Stimulated activated CD8-positive, alpha-beta memory T cell treated with anti-CD3 and anti-CD28 coated beads, Interleukin-15, amount 100 ng/mL, for 48 hours (primary cell): ENCODE results near the gene RSAD2.
"Not testable (repeated sequence)": the region's sequence is repeated elsewhere in the genome, so short reads cannot be mapped to it uniquely, and the experiment has no call there.

Source experiments
- DNase-seq, 2 donors: peaks; one replicate each; pipeline ENCODE4 v3.0.0-alpha.2; 2020; ENCODE audit warnings: low read depth in 2 of 2

RSAD2 gene

GRCh38 chr2:6864231-6864754 lies 13.3 kb upstream of the RSAD2 start:
- DNase-seq = no peak

GRCh38 chr2:6864923-6865345 lies 12.6 kb upstream of the RSAD2 start:
- peak in 1 of 2 donors; percentile 5 for DNase-seq

DNA sequence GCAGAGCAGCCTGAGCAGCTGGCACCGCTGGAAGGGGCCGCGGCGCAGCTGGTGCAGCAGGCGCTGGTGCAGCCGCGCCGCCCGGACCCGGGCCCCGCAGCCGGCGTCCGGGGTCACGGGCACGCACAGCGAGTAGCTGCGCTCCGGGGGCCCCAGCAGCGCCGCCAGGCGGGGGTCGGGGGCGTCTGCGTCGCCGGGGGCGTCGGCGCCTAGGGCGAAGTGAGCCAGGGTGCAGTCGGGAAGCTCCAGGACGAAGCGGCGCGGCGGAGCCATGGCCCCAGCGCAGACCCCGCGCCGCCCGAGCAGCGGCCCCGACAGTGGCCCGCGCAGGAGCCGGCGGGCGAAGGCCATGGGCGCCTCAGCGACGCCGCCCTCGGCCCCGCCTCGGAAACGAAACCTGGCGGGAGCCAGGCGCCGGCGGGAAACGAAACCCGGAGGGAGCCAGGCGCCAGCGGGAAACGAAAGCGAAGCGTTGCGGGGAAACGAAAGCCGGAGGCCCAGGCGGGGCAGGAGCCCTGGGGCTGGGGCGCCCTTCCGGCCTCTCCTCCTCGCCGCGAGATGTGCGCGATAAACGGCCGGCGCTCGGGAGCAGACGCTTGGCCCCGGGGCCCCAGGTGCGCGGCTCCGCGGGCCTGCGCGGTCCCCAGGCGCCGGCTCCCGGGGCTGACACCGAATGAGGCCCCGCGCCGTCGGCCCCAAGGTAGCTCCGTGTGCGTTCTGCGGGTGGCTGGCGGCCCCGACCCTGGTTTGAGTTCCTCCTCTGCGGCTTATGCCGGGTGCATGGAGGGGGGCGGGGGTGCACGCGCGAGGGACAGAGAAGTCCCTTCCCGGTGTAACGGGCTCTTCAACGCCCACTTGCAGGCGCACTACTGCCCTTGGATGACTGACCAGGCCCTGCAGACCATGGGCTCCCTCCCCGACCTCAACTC lies 12.0 kb upstream of the RSAD2 start, which contains the start of gene CMPK2:
Gene CMPK2, minus strand, starts transcription at position 562 of the 929 bp plus-strand sequence. Its CDS starts 211 bp downstream, at position 351.
- peak; percentile 63 to 65 for DNase-seq

GRCh38 chr2:6866275-6866671 lies 11.3 kb upstream of the RSAD2 start:
- DNase-seq = no peak

- DNase-seq = no peak
Observed at GRCh38 chr2:6866982-6867381, 10.6 kb upstream of the RSAD2 start.

- DNase-seq = no peak
Observed at GRCh38 chr2:6872394-6872793, 5.2 kb upstream of the RSAD2 start.

GRCh38 chr2:6874032-6874431 lies 3.5 kb upstream of the RSAD2 start:
- no peak for DNase-seq

DNA sequence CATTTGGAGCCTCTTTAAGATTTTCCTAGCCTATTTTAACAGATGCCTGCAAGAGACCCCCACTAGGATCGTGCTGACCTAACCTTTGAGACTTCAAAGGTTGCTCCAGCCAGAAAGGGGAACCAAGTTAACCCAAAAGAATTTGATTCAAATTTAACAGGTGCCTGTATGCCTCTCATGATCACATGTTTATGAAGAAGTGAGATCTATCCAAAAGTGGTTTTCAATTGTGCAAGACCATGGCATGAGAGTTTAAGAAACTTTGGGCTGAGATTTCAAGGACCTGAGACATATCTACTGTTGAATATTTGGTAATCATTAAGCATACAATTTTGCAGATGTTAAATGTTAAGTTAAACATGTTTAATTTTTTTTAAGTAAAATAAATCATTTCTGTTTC lies 1.3 kb upstream of the RSAD2 start:
- no peak for DNase-seq

DNA sequence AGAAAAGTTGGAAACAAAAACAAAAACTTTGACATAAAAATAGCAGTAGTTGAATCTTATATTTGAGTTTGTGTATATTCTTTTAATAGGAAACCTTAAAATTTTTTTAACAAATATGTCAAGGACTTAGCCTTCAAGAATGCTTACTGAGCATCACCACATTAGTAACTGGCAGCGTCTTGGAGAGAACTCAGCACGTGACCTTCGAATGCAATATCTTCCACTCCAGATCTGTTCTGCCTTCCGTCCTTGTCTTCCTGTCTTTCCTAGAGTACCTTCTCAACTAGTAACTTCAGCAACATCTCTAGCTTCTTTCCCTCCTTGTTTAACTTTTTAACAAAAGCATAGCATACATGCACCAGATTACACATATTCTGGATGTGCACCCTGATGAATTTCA lies 972 bp downstream of the RSAD2 start:
- DNase-seq = no peak

GRCh38 chr2:6879011-6879410 lies 1.4 kb downstream of the RSAD2 start:
- no peak for DNase-seq

DNA sequence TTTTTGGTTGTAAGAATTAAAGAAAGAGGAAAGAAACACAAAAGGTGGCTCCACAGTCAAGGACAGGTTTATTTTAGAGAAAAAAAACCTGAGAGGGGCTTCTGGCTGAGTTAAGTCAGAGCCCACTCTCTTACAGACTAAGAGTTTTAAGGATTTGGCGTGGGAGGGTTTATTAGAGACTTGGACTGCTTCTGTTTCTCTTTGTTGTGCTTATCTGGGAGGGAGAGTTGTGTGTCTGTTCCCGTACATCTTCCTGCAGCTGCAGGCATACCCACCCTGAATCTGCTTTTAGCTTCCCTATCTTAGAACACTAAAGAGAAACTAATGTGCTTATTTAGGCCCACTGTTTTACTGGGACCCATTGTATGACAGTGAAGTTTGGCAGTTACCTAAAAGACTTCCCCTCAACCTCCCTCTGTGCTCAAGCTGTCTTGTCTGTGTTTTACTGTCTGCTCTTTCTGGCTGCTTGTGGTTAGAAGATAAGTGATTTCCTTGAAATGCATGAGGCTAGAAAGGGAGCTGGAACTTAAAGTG lies 2.7 kb downstream of the RSAD2 start:
- no peak for DNase-seq

- no peak for DNase-seq
Observed at GRCh38 chr2:6881046-6881445, 3.5 kb downstream of the RSAD2 start.

- no peak for DNase-seq
Observed at GRCh38 chr2:6881516-6881915, 3.9 kb downstream of the RSAD2 start.

- no peak for DNase-seq
Observed at GRCh38 chr2:6883448-6884122, 6.0 kb downstream of the RSAD2 start.

GRCh38 chr2:6885551-6885950 lies 8.0 kb downstream of the RSAD2 start:
- DNase-seq = no peak

- DNase-seq = no peak
Observed at GRCh38 chr2:6885968-6886367, 8.4 kb downstream of the RSAD2 start.

DNA sequence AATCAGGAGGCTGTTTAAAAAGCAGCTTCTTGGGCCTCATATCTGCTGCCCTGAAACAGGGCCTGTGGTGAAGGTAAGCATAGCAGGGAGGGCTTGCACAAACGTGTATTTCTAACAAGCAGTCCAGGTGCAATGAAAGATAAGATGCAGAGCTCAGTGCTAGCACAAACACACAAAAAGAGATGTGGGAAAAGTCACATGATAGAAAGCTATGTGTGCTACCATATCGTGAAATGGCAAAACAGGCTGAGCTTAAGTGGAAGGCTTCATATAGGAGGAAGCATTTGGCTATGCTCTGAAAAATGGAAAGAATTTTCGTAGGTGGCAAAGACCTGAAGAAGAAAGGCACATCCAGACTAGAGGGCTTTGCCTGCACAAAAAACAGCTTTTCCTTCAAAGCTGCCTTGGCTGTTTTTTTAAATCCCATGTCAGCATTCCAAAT lies 10.2 kb downstream of the RSAD2 start:
- DNase-seq = no peak

DNA sequence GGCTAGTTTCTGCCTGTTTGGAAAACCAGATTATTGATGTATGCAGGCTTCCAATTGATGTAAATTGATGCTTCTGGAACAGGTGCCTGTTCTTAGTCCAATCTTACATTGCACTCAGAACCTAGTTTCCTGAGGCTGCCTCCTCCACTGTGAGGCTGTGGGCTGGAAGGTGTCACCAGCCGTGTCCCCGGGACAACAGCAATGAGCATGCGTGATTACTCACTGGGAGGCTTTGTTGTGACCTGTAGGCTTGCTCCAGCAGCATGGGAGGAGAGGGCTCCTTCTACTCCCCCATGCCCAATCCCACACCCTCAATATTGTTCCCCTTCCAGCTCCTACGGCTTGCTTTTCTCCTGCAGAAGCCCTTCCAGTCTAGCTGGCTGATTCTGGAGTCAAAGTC lies 11.1 kb downstream of the RSAD2 start:
- no peak for DNase-seq

- DNase-seq = no peak
Observed at GRCh38 chr2:6893876-6894482, 16.4 kb downstream of the RSAD2 start.

DNA sequence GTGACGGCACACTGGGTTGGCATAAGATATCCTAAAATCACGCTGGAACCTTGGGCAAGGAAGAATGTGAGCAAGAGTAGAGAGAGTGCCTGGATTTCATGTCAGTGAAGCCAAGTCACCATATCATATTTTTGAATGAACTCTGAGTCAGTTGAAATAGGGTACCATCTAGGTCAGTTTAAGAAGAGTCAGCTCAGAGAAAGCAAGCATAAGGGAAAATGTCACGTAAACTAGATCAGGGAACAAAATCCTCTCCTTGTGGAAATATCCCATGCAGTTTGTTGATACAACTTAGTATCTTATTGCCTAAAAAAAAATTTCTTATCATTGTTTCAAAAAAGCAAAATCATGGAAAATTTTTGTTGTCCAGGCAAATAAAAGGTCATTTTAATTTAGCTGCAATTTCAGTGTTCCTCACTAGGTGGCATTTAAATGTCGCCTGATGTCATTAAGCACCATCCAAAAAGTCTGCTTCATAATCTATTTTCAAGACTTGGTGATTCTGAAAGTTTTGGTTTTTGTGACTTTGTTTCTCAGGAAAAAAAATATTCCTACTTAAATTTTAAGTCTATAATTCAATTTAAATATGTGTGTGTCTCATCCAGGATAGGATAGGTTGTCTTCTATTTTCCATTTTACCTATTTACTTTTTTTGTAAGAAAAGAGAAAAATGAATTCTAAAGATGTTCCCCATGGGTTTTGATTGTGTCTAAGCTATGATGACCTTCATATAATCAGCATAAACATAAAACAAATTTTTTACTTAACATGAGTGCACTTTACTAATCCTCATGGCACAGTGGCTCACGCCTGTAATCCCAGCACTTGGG lies 19.6 kb downstream of the RSAD2 start:
- DNase-seq = no peak

DNA sequence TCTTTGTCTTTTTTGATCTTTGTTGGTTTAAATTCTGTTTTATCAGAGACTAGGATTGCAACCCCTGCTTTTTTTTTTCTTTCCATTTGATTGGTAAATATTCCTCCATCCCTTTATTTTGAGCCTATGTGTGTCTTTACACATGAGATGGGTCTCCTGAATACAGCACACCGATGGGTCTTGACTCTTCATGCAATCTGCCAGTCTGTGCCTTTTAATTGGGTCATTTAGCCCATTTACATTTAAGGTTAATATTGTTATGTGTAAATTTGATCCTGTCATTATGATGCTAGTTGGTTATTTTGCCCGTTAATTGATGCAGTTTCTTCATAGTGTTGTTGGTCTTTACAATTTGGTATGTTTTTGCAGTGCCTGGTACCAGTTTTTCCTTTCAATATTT lies 25.0 kb downstream of the RSAD2 start:
- DNase-seq = not testable (repeated sequence)
